CD4-positive, alpha-beta T cell treated with Interleukin-15 for 4 hours (primary cell): Measurements from ENCODE around the gene GALNT17.
"Not testable (repeated sequence)": the region's sequence is repeated elsewhere in the genome, so short reads cannot be mapped to it uniquely, and the experiment has no call there.

Experiments
- DNase-seq: peaks from one replicate; pipeline ENCODE4 v3.0.0-alpha.2; 2020; ENCODE audit warnings: low spot score

The GALNT17 gene

DNA sequence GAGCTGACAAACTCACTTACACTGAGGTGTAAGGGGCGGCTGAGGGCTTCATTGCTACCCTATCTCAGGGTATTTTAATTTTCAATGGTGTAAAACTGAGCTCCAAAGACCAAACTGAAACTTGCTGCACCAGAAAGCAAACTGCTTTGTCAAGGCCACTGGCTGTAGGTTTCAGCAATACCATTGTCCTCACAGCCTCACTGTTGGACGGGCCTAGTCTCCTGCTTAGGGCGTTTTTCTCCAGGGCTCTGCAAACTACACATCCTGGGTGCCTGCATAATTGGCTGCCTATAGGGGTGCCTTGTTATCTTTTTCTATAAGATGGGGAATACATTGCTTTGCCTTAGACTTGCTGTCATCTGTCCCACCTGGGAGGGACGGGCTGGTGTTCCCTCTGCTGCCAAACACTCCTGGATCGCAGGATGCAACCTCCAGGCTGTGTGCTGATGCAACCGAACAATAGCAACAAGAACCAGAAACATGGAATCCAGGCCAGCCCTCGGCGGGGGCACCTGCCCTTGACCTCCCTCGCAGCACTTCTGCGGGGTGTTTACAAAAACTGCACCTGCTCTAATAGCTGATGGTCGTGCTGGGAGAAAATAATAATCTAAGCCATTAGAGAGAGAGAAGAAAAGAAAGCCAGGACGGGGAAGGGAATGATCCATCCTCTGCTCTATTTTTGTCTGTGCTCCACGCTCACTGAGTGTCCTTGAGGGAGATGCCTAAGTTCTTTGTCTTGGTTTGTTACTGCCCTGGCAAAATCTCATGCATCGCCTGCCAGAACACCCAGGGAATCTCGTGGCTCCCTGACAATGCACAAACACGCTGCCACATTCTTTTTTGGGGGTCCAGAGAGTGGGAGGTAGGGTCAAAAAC, 104.5 kb downstream of the GALNT17 start:
- DNase-seq, result no peak

DNA sequence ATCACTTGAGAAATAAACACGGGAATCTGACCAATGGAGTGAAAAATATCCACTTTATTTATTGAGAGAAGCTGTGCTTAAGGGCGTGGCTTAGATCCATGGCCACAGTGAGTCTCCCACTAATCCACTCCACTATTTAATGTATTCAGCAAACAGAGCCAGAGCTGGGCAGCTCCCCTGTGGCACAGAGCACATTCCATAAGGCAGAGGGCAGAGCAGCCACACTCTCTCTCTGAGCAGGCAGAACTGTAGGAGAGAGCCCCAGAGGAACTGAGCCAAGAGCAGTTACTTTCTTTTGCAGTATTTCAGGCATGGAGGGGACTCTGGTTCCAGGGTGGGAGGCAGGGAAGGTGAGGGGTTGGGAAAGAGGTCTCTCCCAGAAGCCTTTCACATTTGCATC, 106.0 kb downstream of the GALNT17 start:
- no peak for DNase-seq

DNA sequence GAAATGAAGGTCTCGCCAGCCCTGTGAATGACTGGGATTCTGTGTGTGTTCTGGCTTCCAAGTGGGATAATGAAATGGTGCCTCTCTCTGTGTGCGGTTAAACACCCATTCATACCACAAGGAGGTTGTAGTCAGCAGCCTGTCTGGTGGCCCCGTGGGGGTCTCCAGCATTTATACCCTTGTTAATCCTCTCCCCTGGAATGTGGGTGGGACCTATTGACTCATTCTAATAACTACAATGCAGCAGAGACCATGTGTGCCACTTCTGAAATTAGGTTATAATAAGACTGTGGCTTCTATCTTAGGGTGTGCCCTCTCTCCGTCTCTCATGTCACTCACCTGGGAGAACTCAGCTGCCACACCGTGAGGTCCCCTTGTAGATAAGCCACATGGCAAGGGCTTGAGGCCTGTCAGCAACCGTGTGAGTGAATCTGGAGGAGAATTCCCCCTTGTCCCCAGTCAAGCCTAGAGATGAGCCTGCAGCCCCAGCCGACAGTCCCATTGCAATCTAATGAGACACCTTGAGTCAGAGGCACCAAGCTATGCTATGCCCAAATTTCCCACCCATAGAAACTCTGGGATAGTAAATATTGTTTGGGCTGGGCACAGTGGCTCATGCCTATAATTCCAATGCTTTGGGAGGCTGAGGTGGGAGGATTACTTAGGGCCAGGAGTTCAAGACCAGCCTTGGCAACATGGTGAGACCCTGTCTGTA, 106.8 kb downstream of the GALNT17 start:
- DNase-seq, result no peak

DNA sequence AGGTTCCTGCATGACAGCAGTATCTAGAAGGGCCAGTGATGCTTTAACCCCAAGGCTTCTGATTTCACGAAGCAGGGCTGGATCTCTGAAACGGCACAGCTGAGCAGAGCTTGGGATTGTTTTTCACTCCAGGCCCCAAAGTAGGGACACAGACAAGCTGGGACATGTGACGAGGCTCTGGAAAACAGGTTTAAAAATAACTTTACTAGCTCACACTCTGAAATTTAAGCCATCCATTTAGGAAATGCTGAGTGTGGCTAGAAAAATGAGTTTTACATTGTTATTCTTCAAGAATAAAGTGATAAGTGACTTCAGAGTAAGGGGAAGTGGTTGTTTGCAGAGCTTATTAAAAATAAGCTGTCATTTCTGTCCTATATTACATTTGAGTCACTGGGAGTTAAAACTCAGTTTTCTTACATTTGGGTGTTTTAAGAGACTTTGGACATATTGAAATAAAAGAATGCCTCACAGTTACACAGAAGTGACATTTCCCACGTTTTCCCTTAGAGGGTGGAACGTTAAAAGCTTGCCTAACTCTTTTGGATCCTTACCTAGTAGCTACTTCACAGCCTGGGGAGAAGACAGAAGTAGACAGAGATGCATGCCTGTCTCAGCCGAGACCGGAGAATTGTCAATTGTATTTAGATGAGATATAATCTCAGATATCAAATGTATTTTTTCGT, 107.8 kb downstream of the GALNT17 start:
- no peak for DNase-seq

DNA sequence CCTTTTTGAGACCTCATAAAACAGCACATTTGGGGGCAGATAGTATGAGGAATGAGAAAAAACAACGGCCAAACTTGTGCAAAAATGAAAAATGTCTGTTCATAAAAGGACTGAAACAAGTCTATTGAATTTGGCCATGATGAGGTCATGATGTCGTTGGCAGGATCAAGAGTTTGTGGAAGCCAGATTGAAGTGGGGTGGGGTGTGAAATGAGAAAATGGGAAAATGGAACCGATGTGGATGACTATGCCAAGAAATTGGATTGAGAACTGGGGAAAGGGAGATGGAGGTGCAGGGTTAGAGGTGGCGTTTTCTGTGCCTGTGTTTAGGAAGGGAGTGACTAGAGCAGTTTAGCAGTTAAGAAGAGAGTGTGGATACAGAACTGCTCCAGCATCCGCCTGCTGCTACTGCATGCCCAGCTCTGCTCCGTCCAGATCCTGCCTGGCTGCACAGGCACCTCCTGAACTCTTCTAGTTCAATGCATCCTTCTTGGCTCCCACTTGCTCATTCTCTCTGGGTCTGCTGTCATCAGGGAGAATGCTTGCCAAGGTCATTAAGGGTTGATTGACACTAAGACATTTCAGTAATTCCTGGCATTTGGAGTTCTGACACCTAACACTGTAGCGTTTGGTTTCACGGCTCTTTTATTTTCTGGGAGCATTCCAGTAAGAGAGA, 111.9 kb downstream of the GALNT17 start:
- DNase-seq, result no peak

DNA sequence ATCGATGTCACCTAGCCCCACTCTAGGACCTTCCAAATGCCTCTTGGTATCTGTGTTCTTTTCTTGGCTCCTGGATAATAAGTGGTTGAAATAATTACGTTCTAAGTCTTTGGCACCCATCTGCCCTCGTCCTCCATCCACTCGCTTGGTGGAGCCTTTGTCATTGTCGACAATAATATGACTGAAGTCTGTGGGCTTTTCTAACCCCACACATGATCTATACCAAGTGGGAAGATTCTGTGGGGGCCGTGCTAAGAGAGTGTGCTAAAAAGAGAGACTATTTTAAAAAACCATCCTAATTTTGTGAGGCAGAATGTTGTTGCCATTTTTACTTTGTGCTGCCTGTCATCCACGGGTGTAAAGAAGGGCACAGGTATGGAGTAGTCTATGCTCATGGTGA, 113.1 kb downstream of the GALNT17 start:
- no peak for DNase-seq

DNA sequence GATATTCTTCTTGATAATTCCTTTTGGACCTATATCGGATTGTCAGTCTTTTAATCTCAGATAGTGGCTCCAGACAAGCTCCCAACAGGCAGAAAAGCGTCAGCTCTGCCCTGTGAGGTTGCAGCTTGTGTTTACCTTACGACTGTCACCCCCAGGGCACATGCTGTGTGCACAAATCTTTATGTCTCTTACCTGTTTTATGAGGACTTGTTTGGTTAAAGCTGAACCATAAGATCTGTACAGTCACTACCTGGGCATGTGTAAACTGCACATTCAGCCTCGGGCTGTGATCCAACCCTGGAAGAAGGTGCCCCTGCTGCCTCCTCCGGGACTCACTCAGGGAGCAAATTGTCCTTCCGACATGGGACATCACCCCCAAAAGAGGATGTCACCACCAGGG, 119.8 kb downstream of the GALNT17 start:
- no peak for DNase-seq

DNA sequence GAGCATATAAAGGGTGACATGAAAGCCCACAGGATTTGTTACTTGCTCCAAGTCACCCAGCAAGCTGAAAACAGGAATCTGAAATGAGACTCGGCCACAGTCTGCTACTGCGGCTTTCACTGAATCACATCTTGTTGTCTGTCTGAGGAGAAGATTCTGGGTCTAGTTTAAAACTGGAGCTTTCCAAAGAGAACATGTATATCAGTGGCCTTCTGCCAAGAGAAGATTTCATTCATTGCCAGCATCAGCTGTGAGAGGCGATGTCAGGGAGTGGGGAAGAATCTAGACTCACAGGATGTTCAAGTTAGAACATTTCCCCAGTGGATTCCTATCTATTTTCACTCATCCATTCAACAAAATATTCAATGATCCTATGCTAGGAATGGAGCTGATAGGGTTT, 122.8 kb downstream of the GALNT17 start:
- DNase-seq, result no peak

DNA sequence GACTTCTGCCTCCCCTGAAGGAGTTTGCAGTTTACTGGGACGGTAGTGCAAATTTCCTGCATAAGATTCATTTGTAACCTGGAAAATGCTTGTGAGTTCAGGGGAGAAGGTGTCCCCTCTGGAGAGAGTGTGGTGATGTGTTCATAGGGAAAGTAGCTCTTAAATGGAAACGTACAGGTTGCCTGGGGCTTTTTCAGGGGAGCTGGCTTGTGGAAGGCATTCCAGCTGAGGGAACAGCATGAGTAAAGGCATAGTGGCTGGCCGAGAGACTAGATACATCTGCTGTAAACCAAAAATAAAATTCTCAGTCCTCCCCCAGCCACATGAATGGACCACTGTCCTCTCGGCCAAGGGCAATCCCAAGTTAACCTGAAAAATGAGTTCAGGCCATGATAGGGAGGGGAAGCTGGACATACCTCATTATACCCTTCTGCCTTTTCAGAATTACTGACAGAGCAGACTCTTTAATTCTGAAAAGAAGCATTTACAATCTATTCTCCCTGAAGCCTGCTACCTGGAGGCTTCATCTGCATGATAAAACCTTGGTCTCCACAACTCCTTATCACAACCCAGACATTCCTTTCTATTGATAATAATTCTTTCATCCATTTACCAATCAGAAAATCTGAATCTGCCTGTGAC, 123.7 kb downstream of the GALNT17 start:
- DNase-seq, result no peak

DNA sequence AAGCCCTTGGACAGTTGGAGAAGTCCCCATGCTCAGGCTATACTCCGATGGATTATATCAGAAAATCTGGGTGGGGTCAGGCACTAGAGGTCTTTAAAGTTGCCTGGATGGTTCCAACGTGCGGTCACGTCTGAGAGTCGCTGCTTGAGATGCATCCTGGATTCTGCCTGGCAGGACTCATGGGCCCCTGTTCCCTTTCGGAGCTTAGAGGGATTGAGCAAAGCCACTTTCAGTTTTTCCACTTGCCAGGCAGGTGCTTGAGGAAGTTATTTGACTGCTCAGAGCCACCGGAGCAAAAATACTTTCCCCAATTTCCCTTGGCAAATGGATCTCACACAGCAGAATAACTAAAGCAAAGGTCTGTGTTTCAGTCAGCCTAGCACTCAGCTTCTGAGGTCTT, 129.1 kb downstream of the GALNT17 start:
- DNase-seq, result no peak

DNA sequence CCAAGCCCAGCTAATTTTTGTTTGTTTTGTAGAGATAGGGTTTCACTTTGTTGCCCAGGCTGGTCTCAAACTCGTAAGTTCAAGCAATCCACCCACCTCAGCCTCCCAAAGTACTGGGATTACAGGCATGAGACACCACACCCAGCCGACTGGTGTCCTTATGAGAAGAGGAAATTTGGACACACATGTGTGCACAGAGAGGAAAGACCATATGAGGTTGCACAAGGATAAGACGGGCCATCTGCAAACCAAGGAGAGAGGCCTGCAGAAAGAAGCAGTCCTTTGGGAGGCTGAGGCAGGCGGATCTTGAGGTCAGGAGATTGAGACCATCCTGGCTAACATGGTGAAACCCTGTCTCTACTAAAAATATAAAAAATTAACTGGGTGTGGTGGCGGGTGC, 130.9 kb downstream of the GALNT17 start:
- DNase-seq, result not testable (repeated sequence)

DNA sequence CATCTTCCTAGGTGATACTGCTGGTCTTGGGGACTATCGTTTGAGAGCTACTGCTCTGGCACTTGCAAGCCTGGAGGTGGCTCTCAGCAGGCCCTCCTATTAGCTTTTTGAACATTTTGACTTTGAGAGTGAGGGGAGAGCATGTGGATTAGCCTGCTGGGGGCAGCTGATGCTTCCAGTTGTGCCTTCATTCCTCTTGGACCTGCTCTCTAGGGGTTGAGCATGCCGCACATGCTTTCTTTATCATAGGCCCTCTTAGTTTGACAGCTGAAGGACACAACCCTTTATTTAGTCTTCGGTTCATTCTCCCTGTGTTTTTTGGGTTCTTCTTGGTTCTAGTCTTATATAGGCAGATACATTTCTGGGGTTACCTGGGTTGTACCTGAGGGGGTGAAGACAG, 132.1 kb downstream of the GALNT17 start:
- DNase-seq, result no peak

DNA sequence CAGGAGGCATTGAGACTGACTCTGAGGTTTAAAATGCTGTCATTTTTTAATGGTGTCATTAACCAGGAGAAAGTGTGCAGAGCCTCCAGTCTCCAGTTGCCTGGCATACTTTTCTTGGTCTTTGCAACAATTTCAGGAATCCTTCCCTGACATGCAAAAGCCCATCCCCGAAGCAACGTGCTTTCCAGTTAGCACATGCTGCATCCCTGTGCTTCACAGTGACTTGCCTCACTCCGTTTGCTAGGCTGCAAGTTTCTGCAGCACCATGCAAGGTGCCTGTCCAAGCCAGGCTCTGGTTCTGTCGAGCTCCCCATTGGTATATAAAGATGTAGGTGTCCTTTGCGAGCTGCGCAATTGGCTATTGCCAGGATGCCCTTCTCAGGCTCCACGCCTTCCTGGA, 135.0 kb downstream of the GALNT17 start:
- DNase-seq, result no peak

DNA sequence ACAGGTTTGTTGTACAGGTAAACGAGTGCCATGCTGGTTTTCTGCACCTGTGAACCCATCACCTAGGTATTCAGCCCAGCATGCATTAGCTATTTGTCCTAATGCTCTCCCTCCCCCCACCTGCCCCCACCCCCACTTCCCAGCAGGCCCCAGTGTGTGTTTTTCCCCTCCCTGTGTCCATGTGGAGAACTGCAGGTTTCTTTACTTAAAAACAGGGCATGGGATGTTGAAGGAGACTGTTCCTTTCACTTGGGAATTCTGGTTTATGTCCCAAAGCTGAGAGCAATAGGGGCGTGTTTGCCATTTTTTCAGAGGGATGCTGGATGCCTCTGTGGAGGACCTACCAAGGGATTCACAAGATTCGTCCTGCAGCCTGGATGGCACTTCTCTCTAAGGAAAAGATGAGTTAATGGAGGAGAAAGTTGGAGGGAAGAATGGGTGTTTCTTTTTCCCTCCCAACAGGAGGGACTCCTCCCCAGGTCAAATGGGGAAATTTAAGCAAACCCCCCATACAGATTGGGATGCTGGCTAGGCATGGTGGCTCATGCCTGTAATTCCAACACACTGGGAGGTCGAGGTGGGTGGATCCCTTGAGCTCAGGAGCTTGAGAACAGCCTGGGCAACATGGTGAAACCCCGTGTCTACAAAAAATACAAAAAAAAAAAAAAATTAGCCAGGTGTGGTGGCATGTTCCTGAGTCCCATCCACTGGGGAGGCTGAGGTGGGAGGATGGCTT, 136.0 kb downstream of the GALNT17 start:
- no peak for DNase-seq

DNA sequence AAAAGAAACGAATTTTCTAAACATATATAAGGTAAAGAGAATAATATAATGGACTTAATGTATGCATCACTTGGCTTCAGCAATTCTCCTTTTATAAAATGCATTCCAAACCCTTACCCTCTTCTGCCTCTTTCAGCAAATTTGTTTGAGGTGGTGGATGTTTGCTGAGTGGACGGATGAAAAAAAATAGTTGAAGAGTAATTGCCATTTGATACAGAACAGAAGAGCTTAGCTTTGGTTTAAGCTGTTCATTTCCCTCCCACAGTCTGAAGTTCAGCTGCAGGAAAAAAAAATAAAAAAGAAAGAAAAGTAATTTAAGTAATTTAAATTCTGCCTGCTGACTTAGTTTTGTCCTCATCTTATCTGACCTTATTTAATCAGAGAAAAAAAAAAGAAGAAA, 138.6 kb downstream of the GALNT17 start:
- no peak for DNase-seq

DNA sequence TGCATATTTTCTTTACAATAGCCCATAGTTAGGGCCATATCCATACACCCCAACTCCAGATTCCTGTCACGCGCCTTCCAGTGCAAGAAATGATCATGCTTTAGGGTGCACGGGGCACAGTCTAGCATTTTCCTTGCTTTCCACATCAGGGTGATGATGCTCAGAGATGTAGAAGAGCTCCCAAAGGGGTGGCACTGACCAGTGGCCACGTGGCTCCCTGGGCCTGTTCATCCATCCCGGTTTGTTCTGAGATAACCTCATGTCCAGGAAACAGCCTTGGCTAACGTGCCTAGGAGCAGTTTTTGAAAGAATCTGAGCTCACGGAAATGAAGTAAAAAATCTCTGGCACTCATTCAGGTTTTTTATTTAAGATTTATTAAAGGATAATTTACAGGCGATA, 139.3 kb downstream of the GALNT17 start:
- DNase-seq, result no peak

DNA sequence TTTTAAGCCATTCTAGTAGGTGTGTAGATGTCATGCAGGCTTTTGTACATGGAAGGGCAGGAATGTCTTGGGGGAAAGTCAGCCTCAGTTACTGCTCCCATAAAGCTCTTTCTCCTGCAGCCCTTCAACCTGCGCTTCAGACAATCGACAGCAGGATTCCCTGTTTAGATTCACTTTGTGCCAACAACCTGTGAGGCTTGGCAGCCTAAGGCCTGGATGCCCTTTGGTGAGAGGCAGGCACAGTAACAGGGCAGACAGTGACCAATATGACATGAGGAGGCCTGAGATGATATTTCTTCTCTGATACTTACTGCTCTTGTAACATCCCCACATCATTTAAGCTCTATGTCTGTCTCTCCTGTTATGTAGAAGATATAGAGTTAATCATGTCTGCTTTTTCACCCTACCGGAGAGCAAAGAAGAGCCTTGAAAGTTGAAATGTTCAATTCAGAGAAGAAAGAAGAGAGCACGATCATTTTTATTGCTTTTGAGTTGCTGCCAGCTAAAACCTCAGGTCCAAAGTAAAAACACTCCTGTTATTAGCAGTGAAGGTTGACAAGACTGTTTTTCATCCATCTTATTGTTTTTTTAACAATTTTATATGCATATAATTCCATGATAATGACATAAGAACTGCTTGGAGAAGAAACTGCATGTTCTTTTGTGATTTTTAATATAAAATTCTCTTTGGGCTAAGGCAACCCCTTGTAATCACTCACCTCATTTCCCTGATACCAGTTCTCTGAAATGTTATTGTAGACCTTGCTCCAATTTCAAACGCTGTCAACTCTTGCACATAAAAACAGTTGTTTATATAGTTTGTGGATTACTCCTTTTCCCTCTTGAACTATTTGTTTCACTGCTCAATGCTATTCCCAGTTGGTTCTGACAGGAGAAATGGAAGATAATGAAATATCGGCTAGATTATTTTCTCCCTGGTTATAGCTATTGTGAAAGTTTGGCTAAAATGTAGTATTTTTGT, 140.9 kb downstream of the GALNT17 start:
- DNase-seq, result no peak

DNA sequence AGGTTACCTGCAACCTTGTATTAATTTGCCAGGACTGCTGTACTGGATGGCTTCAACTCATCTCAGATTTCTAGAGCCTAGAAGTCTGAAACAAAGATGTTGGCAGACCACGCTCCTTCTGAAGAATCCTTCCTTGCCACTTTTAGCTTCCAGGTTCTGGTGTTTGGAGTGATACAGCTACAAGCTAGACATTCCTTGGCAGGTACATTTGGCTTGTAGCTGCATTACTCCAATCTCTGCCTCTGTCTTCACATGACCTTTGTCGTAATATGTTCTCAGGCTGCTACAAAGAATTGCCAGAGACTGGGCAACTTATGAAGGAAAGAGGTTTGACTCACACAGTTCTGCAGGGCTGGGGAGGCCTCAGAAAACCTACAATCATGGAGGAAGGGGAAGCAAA, 146.3 kb downstream of the GALNT17 start:
- DNase-seq, result no peak

DNA sequence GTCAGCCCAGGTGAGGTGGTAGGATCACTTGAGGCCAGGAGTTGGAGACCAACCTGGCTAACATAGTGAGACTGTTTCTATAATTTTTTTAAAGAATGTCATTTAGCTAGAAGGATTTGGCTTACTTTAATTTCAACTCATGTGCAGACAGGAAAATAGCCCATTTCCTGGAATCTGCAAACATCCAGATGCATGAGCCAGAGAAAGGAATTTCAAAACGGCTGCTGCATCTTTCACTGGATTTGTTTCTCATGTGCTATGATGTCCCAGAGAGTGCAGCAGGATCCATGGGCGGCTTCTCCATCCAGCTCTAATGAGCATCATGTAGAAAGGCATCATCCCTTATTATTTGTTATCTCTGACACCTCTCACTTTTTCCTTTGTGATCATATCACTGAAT, 149.3 kb downstream of the GALNT17 start:
- no peak for DNase-seq

DNA sequence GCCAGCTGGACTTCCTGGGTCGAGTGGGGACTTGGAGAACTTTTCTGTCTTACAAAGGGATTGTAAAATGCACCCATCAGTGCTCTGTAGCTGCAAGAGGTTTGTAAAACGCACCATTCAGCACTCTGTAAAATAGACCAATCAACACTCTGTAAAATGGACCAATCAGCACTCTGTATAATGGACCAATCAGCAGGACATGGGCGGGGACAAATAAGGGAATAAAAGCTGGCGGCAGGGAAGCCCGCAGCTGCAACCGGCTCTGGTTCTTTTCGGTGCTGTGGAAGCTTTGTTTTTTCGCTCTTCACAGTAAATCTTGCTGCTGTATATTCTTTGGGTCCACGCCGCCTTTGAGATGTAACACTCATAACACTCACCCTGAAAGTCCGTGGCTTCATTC, 151.9 kb downstream of the GALNT17 start:
- DNase-seq, result no peak
